Loucy (cell line): Measurements from ENCODE around the gene IRS1.

Experiments
- EZH2phosphoT487 ChIP-seq: fragments of 200-600 bp; IDR thresholded peaks from 2 replicates; pipeline ENCODE4 v1.6.1; 2018; ENCODE audit warnings: antibody characterized with exemption, mild to moderate bottlenecking, moderate library complexity, borderline replicate concordance
- TF ChIP-seq, protein P1 (sequence below): fragments of 200-600 bp; sonication (generic); conservative IDR thresholded peaks from 2 replicates; pipeline ENCODE4 v1.5.1; 2014; ENCODE audit warnings: mild to moderate bottlenecking, antibody characterized with exemption, low read length

- TF ChIP-seq, protein P1, sequence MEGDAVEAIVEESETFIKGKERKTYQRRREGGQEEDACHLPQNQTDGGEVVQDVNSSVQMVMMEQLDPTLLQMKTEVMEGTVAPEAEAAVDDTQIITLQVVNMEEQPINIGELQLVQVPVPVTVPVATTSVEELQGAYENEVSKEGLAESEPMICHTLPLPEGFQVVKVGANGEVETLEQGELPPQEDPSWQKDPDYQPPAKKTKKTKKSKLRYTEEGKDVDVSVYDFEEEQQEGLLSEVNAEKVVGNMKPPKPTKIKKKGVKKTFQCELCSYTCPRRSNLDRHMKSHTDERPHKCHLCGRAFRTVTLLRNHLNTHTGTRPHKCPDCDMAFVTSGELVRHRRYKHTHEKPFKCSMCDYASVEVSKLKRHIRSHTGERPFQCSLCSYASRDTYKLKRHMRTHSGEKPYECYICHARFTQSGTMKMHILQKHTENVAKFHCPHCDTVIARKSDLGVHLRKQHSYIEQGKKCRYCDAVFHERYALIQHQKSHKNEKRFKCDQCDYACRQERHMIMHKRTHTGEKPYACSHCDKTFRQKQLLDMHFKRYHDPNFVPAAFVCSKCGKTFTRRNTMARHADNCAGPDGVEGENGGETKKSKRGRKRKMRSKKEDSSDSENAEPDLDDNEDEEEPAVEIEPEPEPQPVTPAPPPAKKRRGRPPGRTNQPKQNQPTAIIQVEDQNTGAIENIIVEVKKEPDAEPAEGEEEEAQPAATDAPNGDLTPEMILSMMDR, result no peak
- no peak for TF ChIP-seq EZH2phosphoT487
Measured at GRCh38 chr2:226780431-226780830, 19.2 kb downstream of the IRS1 start.
